HepG2 (cell line): ENCODE measurements around the gene ASGR1. TPM values are rescaled to one million over a fixed set of nuclear protein-coding genes. Genes with fewer than 3 reads are reported as not detected.
A peak's percentile ranks its signal among the peaks of the same experiment; 100 is the strongest.

Source experiments
- ASH2L ChIP-seq: fragments of 300-600, 200-600 bp; sonication (generic); IDR thresholded peaks from 2 replicates; pipeline ENCODE4 v1.7.0; 2017; ENCODE audit warnings: low read depth, mild to moderate bottlenecking, moderate library complexity, mixed read lengths, low read length; ENCODE audit not compliant: insufficient read length
- GATAD1 ChIP-seq: IDR thresholded peaks from 2 replicates; pipeline ENCODE4 v1.6.1; 2016; ENCODE audit warnings: missing genetic modification reagents, missing compliant biosample characterization
- HNF1B ChIP-seq: sonication (generic); formaldehyde crosslinking; IDR thresholded peaks from 2 replicates; pipeline ENCODE4 v1.5.1; 2020; ENCODE audit warnings: mild to moderate bottlenecking, moderate library complexity, missing genetic modification reagents
- ISX ChIP-seq: sonication (generic); formaldehyde crosslinking; conservative IDR thresholded peaks from 2 replicates; pipeline ENCODE4 v1.5.0; 2020; ENCODE audit warnings: missing genetic modification reagents
- JDP2 ChIP-seq: sonication (generic); formaldehyde crosslinking; IDR thresholded peaks from 2 replicates; pipeline ENCODE4 v1.8.1; 2022; ENCODE audit warnings: missing genetic modification reagents, borderline replicate concordance
- MNT ChIP-seq: fragments of 450-650 bp; IDR thresholded peaks from 2 replicates; pipeline ENCODE4 v1.6.1; 2016
- NR2C2 ChIP-seq: sonication (generic); formaldehyde crosslinking; IDR thresholded peaks from 2 replicates; pipeline ENCODE4 v1.4.0; 2020; ENCODE audit warnings: missing genetic modification reagents, mild to moderate bottlenecking, moderate library complexity, borderline replicate concordance
- PCBP1 ChIP-seq: fragments of 200-400 bp; formaldehyde crosslinking; IDR thresholded peaks from 2 replicates; pipeline ENCODE4 v1.6.1; 2017; ENCODE audit warnings: mild to moderate bottlenecking, low read depth, low read length, borderline replicate concordance
- RXRB ChIP-seq: IDR thresholded peaks from 2 replicates; pipeline ENCODE4 v1.6.1; 2016; ENCODE audit warnings: borderline replicate concordance, missing genetic modification reagents, missing compliant biosample characterization
- ZNF230 ChIP-seq: sonication (generic); formaldehyde crosslinking; IDR thresholded peaks from 2 replicates; pipeline ENCODE4 v1.4.0; 2020; ENCODE audit warnings: mild to moderate bottlenecking, missing genetic modification reagents
- ZNF280D ChIP-seq: sonication (generic); formaldehyde crosslinking; IDR thresholded peaks from 2 replicates; pipeline ENCODE4 v1.5.1; 2020; ENCODE audit warnings: mild to moderate bottlenecking, missing genetic modification reagents
- polyA plus RNA-seq, 8 experiments: library from polyadenylated mRNA; depleted of rRNA in 3 of 8; stranded (reverse) in 7 of 8; unstranded in 1 of 8; fragments of >200 nt; fragmentation: Illumina TruSeq in 4 of 8; extraction: Trizol in 4 of 8; gene quantifications; 2 replicates each; pipeline versions ENCODE4 v1.2.1 to v1.2.3, GENCODE V29; 2011 to 2016; ENCODE audit warnings: low read depth in 4 of 8, missing spikeins in 1 of 8, mixed read lengths in 1 of 8; ENCODE audit not compliant: insufficient read depth in 1 of 8
- total RNA-seq, 5 experiments: library from RNA; depleted of rRNA; stranded (reverse); fragments of >200 nt; fragmentation: Illumina TruSeq; extraction: Trizol; gene quantifications; 2 replicates each; pipeline ENCODE4 v1.2.3, GENCODE V29; 2016; ENCODE audit warnings: low read depth in 1 of 5
- TF ChIP-seq, protein P1 (sequence below): sonication (generic); formaldehyde crosslinking; IDR thresholded peaks from 2 replicates; pipeline ENCODE4 v1.4.0; 2020; ENCODE audit warnings: low read depth, missing genetic modification reagents
- TF ChIP-seq, protein P2 (sequence below): IDR thresholded peaks from 2 replicates; pipeline ENCODE4 v1.6.1; 2016; ENCODE audit warnings: missing genetic modification reagents, missing compliant biosample characterization
- TF ChIP-seq, protein P3 (sequence below): IDR thresholded peaks from 2 replicates; pipeline ENCODE4 v1.6.1; 2012; ENCODE audit warnings: inconsistent platforms

ASGR1 gene
- total and polyA plus RNA-seq, 2 of the 13 experiments (the other 11 are each of a cell fraction or from before 2014, with no cell fraction given), result 353 to 796 TPM

DNA sequence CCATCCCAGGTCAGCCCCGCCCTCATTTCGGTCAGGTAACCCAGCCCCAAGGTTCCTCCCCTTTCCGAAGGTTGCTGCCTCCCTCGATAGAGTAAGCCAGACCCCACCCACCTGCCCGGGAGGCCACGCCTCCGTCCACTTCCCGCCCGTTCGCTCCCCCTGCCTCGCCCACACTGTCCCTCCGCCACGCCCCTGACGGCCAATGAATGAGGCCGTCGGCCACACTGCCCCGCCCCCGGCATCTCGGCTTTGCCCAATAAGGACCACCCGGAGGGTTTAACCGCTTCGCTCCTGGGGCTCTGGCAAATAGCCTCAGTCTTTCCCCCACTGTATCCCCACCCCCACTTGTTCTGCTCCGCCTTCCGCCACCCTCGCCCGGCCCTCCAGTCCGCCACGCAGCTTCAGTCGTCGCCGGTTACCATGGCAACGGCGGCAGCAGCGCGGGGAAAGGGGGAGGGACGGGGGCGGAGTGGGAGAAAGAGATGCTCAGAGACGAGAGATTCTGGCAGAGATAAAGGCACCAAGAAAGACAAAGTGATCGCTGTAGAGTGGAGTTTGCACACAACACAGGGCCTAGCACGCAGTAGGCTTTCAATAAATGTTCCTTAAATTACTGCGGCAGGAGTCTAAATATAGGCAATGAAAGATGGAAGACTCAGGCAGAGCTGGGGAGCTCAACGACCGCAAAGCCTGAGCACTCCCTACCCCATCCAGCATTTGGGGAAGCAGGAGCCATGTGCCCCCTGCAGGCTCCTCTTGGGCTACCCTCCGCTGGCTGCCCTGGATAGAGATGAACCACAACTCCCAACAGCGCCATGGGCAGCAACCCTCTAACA is 35.3 kb upstream of the ASGR1 start (continued):
- TF ChIP-seq RXRB (CRISPR knock-in tag) (no peak), ZNF230 (CRISPR knock-in tag) (peak; percentile 67; the same call in 1 of the 2 replicates), ISX (CRISPR knock-in tag) (no peak), JDP2 (CRISPR knock-in tag) (no peak), PCBP1 (0 out of 2 replicates have a peak, but pooled peaks have one; percentile 75), NR2C2 (CRISPR knock-in tag) (peak; percentile 67; the same call in 1 of the 2 replicates), HNF1B (peak; percentile 63), ASH2L (peak; percentile 53), GATAD1 (CRISPR knock-in tag) (0 out of 2 replicates have a peak, but pooled peaks have one; percentile 8), ZNF280D (CRISPR knock-in tag) (0 out of 2 replicates have a peak, but pooled peaks have one; percentile 19), MNT (peak; percentile 33; the same call in 1 of the 2 replicates)
- TF ChIP-seq, protein P1, sequence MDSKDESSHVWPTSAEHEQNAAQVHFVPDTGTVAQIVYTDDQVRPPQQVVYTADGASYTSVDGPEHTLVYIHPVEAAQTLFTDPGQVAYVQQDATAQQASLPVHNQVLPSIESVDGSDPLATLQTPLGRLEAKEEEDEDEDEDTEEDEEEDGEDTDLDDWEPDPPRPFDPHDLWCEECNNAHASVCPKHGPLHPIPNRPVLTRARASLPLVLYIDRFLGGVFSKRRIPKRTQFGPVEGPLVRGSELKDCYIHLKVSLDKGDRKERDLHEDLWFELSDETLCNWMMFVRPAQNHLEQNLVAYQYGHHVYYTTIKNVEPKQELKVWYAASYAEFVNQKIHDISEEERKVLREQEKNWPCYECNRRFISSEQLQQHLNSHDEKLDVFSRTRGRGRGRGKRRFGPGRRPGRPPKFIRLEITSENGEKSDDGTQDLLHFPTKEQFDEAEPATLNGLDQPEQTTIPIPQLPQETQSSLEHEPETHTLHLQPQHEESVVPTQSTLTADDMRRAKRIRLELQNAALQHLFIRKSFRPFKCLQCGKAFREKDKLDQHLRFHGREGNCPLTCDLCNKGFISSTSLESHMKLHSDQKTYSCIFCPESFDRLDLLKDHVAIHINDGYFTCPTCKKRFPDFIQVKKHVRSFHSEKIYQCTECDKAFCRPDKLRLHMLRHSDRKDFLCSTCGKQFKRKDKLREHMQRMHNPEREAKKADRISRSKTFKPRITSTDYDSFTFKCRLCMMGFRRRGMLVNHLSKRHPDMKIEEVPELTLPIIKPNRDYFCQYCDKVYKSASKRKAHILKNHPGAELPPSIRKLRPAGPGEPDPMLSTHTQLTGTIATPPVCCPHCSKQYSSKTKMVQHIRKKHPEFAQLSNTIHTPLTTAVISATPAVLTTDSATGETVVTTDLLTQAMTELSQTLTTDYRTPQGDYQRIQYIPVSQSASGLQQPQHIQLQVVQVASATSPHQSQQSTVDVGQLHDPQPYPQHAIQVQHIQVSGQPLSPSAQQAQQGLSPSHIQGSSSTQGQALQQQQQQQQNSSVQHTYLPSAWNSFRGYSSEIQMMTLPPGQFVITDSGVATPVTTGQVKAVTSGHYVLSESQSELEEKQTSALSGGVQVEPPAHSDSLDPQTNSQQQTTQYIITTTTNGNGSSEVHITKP (CRISPR knock-in tag), result 0 out of 2 replicates have a peak, but pooled peaks have one; percentile 63
- TF ChIP-seq, protein P2, sequence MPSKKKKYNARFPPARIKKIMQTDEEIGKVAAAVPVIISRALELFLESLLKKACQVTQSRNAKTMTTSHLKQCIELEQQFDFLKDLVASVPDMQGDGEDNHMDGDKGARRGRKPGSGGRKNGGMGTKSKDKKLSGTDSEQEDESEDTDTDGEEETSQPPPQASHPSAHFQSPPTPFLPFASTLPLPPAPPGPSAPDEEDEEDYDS, result 0 out of 2 replicates have a peak, but pooled peaks have one; percentile 42
- TF ChIP-seq, protein P3, sequence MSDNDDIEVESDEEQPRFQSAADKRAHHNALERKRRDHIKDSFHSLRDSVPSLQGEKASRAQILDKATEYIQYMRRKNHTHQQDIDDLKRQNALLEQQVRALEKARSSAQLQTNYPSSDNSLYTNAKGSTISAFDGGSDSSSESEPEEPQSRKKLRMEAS, result peak; percentile 20
